Astrocyte (in vitro differentiated cells and primary cell): ENCODE measurements around the gene FAM9B. TPM values are rescaled to one million over a fixed set of nuclear protein-coding genes. Genes with fewer than 3 reads are reported as not detected.

Experiments used
- DNase-seq: peaks from one replicate; pipeline ENCODE4 v3.0.0-alpha.2; 2010; ENCODE audit warnings: low read depth
- FAIRE-seq: peaks from 2 replicates; lab custom pipeline; 2011; peaks lifted over from hg19 to GRCh38; lab: Jason Lieb, UNC
- H2AFZ ChIP-seq: 2 replicates; pipeline ENCODE4 v1.6.0; 2012; ENCODE audit warnings: low read depth, low read length, inconsistent platforms
- H3K27ac ChIP-seq: 2 replicates; pipeline ENCODE4 v1.5.1; 2011; ENCODE audit warnings: low read depth, low read length, inconsistent platforms
- H3K27me3 ChIP-seq: 2 replicates; pipeline ENCODE4 v1.6.0; 2011; ENCODE audit warnings: low read length, inconsistent platforms; ENCODE audit not compliant: insufficient read depth
- H3K36me3 ChIP-seq: 2 replicates; pipeline ENCODE4 v1.5.1; 2011; ENCODE audit warnings: low read length, inconsistent platforms; ENCODE audit not compliant: insufficient read depth
- H3K4me1 ChIP-seq: 2 replicates; pipeline ENCODE4 v1.5.1; 2011; ENCODE audit warnings: low read length, inconsistent platforms; ENCODE audit not compliant: insufficient read depth
- H3K4me2 ChIP-seq: 2 replicates; pipeline ENCODE4 v1.6.0; 2012; ENCODE audit warnings: low read length, inconsistent platforms
- H3K4me3 ChIP-seq: 2 replicates; pipeline ENCODE4 v1.5.1; 2011; ENCODE audit warnings: low read depth, mild to moderate bottlenecking, low read length, inconsistent platforms; ENCODE audit not compliant: insufficient read depth
- H3K79me2 ChIP-seq: 2 replicates; pipeline ENCODE4 v1.6.0; 2012; ENCODE audit warnings: mild to moderate bottlenecking, low read length, inconsistent platforms; ENCODE audit not compliant: insufficient read depth
- H3K9ac ChIP-seq: 2 replicates; pipeline ENCODE4 v1.6.0; 2012; ENCODE audit warnings: mild to moderate bottlenecking, low read length, inconsistent platforms
- H3K9me3 ChIP-seq: 2 replicates; pipeline ENCODE4 v1.5.1; 2012; ENCODE audit warnings: low read depth, mild to moderate bottlenecking, low read length, inconsistent platforms; ENCODE audit not compliant: insufficient read depth
- H4K20me1 ChIP-seq: 2 replicates; pipeline ENCODE4 v1.6.0; 2012; ENCODE audit warnings: low read length, inconsistent platforms; ENCODE audit not compliant: insufficient read depth
- H3K27ac Mint-ChIP-seq: one replicate; pipeline ENCODE4 v1.8.0; 2021; ENCODE audit warnings: mild to moderate bottlenecking, mixed read lengths; ENCODE audit not compliant: unreplicated experiment
- H3K27me3 Mint-ChIP-seq: one replicate; pipeline ENCODE4 v1.8.0; 2021; ENCODE audit warnings: low read depth, mixed read lengths; ENCODE audit not compliant: unreplicated experiment
- H3K36me3 Mint-ChIP-seq: one replicate; pipeline ENCODE4 v1.8.0; 2021; ENCODE audit warnings: low read depth, mixed read lengths; ENCODE audit not compliant: unreplicated experiment
- H3K4me1 Mint-ChIP-seq: one replicate; pipeline ENCODE4 v1.8.0; 2021; ENCODE audit warnings: low read depth, mixed read lengths; ENCODE audit not compliant: unreplicated experiment
- H3K4me3 Mint-ChIP-seq: one replicate; pipeline ENCODE4 v1.8.0; 2021; ENCODE audit warnings: mild to moderate bottlenecking, moderate library complexity, mixed read lengths; ENCODE audit not compliant: unreplicated experiment
- H3K9me3 Mint-ChIP-seq: one replicate; pipeline ENCODE4 v1.8.0; 2021; ENCODE audit warnings: mild to moderate bottlenecking, mixed read lengths; ENCODE audit not compliant: unreplicated experiment
- EZH2 ChIP-seq: IDR thresholded peaks from 2 replicates; pipeline ENCODE4 v1.6.1; 2012; ENCODE audit warnings: mild to moderate bottlenecking, low read length, inconsistent platforms; ENCODE audit not compliant: insufficient read depth
- total RNA-seq: library from RNA; stranded (reverse); gene quantifications from 2 replicates; pipeline ENCODE4 v1.2.1, GENCODE V29; 2021
- TF ChIP-seq, protein P1 (sequence below): IDR thresholded peaks from 2 replicates; pipeline ENCODE4 v1.5.1; 2011; ENCODE audit warnings: low read depth, mild to moderate bottlenecking, inconsistent platforms, low read length, moderate library complexity; ENCODE audit not compliant: insufficient read depth

The FAM9B gene
- total RNA-seq, 1 donor from 2014 or later, result not detected

DNA sequence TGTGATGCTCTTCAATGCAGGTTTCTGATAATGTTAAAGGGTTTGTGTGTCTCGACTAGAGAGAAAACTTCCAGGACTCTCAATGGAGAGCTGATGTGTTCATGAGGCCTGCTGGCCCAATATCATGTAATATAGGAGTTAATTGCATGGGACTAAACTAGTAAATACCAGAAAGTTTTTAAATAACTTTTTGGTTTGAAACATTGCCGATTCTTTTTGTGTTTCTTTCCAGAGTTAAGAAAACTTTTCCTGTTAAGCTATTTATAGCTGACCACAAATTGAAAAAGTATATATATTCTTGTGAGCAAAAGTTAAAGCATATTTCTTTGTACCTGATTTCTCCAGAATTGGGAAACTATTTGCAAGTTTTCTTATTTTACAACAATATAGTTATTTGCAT is 49.7 kb downstream of the FAM9B start:
- H3K36me3 Mint-ChIP-seq, result no peaks in the 10 kb centered on the region
- peak; percentile 93 for FAIRE-seq
- no peak overlapping the region for H3K4me2 ChIP-seq
- no peaks in the 10 kb centered on the region for H3K79me2 ChIP-seq
- no peak overlapping the region for H3K27ac ChIP-seq
- H3K36me3 ChIP-seq, result no peaks in the 10 kb centered on the region
- H3K27ac Mint-ChIP-seq, result no peak overlapping the region
- no peak overlapping the region for H3K4me3 ChIP-seq
- H3K27me3 ChIP-seq, result no peaks in the 10 kb centered on the region
- H3K27me3 Mint-ChIP-seq, result peaks cover 2% of the 10 kb centered on the region
- DNase-seq, result no peak
- no peak overlapping the region for H3K9ac ChIP-seq
- H3K9me3 Mint-ChIP-seq, result no peaks in the 10 kb centered on the region
- H3K4me1 Mint-ChIP-seq, result peaks cover 2% of the 10 kb centered on the region
- no peaks in the 10 kb centered on the region for H3K4me1 ChIP-seq
- H4K20me1 ChIP-seq, result no peaks in the 10 kb centered on the region
- H3K4me3 Mint-ChIP-seq, result no peak overlapping the region
- no peaks in the 10 kb centered on the region for H3K9me3 ChIP-seq
- TF ChIP-seq, protein P1, sequence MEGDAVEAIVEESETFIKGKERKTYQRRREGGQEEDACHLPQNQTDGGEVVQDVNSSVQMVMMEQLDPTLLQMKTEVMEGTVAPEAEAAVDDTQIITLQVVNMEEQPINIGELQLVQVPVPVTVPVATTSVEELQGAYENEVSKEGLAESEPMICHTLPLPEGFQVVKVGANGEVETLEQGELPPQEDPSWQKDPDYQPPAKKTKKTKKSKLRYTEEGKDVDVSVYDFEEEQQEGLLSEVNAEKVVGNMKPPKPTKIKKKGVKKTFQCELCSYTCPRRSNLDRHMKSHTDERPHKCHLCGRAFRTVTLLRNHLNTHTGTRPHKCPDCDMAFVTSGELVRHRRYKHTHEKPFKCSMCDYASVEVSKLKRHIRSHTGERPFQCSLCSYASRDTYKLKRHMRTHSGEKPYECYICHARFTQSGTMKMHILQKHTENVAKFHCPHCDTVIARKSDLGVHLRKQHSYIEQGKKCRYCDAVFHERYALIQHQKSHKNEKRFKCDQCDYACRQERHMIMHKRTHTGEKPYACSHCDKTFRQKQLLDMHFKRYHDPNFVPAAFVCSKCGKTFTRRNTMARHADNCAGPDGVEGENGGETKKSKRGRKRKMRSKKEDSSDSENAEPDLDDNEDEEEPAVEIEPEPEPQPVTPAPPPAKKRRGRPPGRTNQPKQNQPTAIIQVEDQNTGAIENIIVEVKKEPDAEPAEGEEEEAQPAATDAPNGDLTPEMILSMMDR, result no peak
- no peak for TF ChIP-seq EZH2
- H2AFZ ChIP-seq, result no peak overlapping the region

DNA sequence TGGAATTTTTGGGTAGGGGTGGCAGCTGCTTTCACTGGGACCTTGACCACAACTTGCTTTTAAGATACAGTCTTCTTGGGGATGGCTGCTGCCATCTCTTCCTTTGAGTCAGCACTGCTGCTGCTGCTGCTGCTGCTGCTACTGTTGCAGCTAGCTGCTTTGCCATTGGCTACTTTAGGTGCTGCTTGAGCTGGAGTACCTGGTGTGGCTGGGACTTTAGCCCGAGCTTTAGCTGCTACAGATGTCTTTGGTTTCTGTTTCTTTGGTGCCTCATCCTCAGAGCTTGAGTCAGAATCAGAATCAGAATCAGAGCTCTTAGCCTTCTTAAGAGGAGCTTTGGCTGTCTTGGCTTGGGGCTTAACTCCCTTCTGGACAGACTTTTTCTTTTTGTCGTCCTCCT is 52.2 kb downstream of the FAM9B start:
- Histone ChIP-seq H3K27ac (no peak overlapping the region), H3K27me3 (no peaks in the 10 kb centered on the region), H3K4me1 (no peaks in the 10 kb centered on the region), H4K20me1 (no peaks in the 10 kb centered on the region), H3K4me3 (no peak overlapping the region), H3K9ac (no peak overlapping the region), H2AFZ (no peak overlapping the region), H3K36me3 (no peaks in the 10 kb centered on the region), H3K79me2 (no peaks in the 10 kb centered on the region), H3K9me3 (no peaks in the 10 kb centered on the region), H3K4me2 (no peak overlapping the region)
- TF ChIP-seq, protein P1, result no peak
- TF ChIP-seq EZH2, result no peak
- peak; percentile 10 for DNase-seq
- H3K4me1 Mint-ChIP-seq, result peaks cover 2% of the 10 kb centered on the region
- H3K9me3 Mint-ChIP-seq, result no peaks in the 10 kb centered on the region
- H3K36me3 Mint-ChIP-seq, result no peaks in the 10 kb centered on the region
- no peak overlapping the region for H3K4me3 Mint-ChIP-seq
- H3K27me3 Mint-ChIP-seq, result peaks cover 2% of the 10 kb centered on the region
- no peak for FAIRE-seq
- no peak overlapping the region for H3K27ac Mint-ChIP-seq

GRCh38 chrX:8980756-8981155 is 53.2 kb downstream of the FAM9B start:
- Mint-ChIP-seq H3K4me3 (no peak overlapping the region), H3K36me3 (no peaks in the 10 kb centered on the region), H3K27ac (no peak overlapping the region), H3K4me1 (peaks cover 2% of the 10 kb centered on the region), H3K27me3 (peaks cover 2% of the 10 kb centered on the region), H3K9me3 (no peaks in the 10 kb centered on the region)
- Histone ChIP-seq H2AFZ (no peak overlapping the region), H4K20me1 (no peaks in the 10 kb centered on the region), H3K27me3 (no peaks in the 10 kb centered on the region), H3K9me3 (no peaks in the 10 kb centered on the region), H3K27ac (no peak overlapping the region), H3K9ac (no peak overlapping the region), H3K79me2 (no peaks in the 10 kb centered on the region), H3K4me2 (no peak overlapping the region), H3K4me3 (no peak overlapping the region), H3K4me1 (no peaks in the 10 kb centered on the region), H3K36me3 (no peaks in the 10 kb centered on the region)
- no peak for DNase-seq
- TF ChIP-seq EZH2, result no peak
- TF ChIP-seq, protein P1, result no peak
- FAIRE-seq, result no peak

Other genes starting within 250 kb of the FAM9B start
- not detected in 2 replicates for gene FAM9A, start 232.7 kb downstream of the FAM9B start, total RNA-seq